Measurements from ENCODE around the gene UGT1A9.

DNA sequence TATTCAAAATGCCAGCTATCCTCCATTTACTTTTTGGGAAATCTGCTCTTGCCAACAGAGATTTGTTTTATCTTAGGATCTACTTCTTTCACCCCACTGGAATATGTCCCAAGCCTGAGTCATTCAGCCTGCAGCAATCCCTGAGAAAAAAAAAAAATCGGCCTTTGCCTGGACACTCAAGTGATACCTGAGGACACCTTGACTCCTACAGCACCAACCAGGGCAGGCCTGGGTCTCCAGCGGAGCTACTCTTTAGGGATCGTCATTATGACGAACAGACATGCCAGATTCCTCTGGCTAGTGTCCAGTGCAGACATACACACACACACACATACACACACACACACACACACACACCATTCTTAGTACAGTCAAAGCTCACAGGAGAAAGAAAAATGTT is 18.7 kb downstream of the UGT1A9 start:
- TF ChIP-seq CTCF (IDR thresholded peaks at IDR 0.05), result no peak
- TF ChIP-seq POLR2A (IDR thresholded peaks at IDR 0.05), result no peak

Measured in transverse colon (tissue), 3 donors.